HG03097 (cell line): ENCODE data around the gene AADACL2.

Source experiments
- ATAC-seq: cut with Tn5 transposase; IDR thresholded peaks from one replicate; pipeline ENCODE4 v1.9.1; 2021; ENCODE audit not compliant: unreplicated experiment, low FRiP score

The AADACL2 gene, protein sequence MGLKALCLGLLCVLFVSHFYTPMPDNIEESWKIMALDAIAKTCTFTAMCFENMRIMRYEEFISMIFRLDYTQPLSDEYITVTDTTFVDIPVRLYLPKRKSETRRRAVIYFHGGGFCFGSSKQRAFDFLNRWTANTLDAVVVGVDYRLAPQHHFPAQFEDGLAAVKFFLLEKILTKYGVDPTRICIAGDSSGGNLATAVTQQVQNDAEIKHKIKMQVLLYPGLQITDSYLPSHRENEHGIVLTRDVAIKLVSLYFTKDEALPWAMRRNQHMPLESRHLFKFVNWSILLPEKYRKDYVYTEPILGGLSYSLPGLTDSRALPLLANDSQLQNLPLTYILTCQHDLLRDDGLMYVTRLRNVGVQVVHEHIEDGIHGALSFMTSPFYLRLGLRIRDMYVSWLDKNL

DNA sequence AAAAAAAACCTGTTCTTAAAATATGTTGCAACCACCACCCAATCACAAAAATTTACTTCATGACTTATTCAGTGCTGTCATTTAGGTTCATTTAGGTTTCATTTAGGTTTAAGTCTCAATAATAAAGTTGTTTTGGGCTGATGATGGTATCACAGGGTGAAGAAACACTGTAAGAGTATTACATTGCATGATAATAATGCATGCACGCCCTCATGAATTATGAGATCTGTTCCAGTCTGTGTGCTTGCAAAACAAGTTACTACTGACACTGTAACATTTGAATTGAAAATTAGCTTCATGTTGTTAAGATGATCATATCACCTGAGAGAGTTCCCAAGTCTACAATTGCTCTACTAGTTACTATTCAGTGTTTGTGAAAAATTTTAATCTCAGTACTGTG is at the start of gene AADACL2:
TSS of gene AADACL2 (plus strand) at position 315 of the 400 bp plus-strand sequence. CDS start 109 bp downstream, outside the sequence.
- ATAC-seq, result no peak

DNA sequence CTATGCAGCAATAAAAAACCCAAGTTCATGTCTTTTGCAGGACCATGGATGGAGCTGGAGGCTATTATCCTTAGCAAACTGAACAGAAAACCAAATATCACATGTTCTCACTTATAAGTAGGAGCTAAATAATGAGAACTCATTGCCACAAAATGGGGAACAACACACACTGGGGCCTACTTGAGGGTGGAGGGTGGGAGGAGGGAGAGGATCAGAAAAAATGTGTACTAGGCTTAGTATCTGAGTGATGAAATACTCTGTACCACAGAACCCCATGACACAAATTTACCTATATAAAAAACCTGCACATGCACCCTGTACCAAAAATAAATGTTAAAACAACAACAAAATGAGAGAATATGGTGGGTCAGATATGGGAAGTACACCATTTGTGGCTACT is 49.6 kb upstream of the AADACL2 start:
- ATAC-seq, result no peak

DNA sequence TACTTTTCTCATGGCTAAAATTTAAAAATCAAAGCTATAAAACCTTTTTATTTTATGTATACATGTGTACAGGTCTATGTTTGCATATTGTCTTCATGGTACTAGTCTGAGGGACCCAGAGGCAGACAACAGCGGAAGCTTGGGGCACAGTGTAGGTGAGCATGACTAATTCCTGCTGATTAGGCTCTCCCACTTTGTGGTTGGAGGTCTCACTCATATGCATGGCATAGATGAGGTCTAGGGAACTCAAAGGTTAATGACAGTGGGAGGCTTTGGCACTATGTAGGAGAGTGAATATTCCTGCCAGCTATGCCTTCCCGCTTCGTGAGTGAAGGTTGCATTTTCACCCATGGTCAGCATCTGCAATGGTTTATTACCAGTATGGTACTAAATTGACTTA is 47.5 kb upstream of the AADACL2 start:
- ATAC-seq, result no peak

DNA sequence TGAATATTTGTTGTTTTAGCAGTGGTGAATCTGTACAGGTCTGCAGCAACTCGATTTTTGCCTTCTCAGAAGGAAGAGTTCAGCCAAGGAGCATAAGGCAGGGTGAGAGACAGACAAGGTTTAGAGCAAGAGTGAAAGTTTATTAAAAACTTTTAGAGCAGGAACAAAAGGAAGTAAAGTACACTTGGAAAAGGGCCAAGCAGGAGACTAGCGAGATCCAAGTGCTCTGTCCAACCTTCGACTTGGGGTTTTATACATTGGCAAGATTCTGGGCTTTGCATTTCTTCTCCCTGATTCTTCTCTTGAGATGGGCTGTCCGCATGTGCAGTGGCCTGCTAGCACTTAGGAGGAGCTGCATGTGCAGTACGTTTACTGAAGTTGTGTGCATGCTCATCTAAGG is 46.7 kb upstream of the AADACL2 start:
- no peak for ATAC-seq

DNA sequence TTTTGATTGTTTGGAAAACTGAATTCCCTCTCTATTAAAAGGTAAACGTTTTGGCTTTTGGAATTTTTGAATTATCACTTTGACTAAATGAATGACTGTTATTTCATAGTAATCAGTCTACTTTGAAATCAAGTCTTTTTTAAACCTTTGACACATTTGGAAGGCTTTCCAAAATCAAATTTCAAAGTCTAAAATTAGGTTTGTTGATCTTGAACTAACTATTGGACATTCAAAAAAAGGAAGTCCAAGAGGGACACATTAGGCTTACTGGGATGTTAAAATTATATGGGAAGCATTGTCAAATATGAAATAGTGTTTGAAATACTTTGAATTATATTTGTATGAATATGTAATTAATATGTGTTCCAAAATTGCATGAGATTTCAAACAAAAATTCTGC is 45.2 kb upstream of the AADACL2 start:
- ATAC-seq, result no peak

DNA sequence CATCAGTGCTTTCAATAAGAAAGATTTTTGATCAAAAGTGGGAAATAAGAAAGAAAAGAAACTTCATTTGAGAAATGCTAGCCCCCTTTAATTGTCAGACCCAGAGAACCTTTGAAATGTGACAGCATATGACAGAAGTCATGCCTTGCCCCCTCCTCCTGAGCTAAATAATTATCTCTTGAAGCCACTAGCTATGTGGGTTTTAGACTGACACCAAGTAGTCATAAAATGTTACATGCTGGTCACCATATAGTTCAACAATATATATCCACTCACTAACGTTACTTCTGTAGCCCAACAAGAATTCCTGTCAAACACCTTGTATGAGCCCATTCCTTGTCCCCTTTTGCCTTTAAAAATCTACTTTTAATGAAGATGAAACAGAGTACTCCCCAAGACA is 43.1 kb upstream of the AADACL2 start:
- ATAC-seq, result no peak

DNA sequence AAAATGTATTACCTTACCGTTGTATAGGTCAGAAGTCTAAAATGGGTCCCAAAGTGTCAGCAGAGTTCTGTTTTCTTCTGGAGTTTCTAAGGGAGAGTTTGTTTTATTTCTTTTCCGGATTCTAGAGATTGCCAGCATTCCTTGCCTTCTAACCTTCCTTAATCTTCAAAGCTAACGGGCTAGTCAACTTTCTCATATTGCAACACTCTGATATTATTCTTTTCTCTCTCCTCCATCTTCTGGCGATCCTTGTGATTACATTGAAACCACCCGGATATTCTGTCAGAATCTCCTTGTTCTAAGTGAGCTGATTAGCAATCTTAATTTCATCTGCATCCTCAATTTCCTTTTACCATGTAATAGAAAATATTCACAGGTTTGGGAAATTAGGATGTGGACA is 36.2 kb upstream of the AADACL2 start:
- ATAC-seq, result no peak

DNA sequence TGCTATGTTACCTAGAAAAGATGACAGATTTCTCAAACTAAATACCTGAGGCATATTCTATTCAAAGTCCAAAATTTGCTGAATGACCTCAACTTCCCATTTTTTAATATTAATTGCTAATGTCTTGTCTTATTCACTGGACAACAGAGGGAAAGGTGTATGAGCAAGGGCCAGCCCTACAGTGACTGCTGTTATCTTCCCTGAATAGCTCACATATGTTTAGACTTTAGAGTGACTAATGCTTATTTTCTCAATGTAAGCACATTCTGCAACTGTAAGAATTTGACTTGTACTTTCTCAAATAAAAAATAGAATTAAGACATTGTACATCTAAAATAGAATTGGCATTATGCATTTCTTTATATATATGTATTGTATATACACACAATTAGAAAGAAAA is 26.5 kb upstream of the AADACL2 start:
- ATAC-seq, result no peak

DNA sequence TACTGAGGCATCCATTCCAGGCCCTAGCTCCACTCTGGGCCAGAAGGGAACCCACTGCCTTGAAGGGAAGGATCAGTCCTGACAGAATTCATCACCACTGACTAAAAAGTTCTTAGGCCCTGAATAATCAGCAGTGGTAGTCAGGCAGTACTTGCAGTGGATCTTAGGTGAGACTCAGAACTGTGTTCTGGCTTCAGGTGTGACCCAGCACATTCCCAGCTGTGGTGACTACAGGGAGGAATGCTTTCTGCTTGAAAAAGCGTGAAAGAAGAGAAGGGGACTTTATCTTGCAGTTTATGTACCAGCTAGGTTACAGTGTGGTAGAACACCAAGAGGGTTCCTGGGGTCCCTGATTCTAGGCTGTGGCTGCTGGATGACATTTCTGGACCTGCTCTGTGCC is 24.9 kb upstream of the AADACL2 start:
- ATAC-seq, result no peak

DNA sequence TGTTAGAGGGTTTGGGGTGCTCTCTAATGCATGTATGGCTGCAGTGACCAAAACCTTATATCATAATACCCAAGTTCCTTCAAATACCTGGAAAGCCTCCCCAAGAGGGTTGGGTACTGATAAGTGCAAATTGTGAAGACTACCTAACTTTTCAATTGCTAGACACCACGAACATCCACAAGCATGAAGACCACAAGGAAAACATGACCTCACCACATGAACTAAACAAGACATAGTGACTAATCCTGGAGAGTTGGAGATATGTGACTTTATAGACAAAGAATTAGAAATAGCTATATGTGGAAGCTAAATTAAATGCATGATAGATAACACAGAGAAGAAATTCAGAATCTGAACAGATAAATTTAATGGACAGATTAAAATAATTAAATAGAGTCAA is 23.9 kb upstream of the AADACL2 start:
- ATAC-seq, result no peak

DNA sequence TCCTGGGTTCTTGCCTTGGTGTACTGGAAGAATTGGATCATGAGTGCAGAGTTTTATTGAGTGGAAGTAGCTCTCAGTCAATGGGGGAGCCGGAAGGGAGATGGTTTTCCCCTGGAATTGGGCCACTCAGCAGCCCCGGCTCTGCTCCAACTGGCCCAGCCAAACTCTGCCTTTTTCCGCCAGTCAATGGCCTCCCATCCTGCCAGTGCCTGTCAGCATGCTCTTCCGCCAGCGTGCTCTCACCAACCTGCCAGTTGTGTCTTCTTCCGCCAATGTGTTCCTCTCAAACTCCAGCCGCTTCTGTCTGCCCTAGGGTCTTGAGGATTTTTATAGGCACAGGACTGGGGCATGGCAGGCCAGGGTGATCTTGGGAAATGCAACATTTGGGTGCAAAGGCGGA is 12.4 kb upstream of the AADACL2 start:
- no peak for ATAC-seq

DNA sequence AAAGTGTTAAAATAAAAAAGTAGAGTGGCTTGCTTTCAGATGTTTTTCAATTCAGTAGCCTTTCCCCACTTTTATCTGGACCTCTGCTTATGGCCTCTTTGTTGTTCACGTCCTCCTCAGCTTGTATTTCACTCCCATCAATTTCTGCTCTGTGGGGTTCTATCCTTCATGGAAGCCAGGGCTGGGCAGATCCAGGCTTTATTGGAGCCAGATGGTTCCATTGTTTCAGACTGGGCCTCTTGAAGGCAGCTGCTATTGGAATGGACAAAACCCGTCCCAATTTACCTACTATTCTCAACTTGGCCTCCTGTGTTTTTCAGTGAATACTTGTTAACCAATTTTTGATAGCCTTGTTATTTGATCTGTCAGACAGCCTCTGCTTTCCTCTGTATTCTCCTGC is 10.9 kb upstream of the AADACL2 start:
- no peak for ATAC-seq

DNA sequence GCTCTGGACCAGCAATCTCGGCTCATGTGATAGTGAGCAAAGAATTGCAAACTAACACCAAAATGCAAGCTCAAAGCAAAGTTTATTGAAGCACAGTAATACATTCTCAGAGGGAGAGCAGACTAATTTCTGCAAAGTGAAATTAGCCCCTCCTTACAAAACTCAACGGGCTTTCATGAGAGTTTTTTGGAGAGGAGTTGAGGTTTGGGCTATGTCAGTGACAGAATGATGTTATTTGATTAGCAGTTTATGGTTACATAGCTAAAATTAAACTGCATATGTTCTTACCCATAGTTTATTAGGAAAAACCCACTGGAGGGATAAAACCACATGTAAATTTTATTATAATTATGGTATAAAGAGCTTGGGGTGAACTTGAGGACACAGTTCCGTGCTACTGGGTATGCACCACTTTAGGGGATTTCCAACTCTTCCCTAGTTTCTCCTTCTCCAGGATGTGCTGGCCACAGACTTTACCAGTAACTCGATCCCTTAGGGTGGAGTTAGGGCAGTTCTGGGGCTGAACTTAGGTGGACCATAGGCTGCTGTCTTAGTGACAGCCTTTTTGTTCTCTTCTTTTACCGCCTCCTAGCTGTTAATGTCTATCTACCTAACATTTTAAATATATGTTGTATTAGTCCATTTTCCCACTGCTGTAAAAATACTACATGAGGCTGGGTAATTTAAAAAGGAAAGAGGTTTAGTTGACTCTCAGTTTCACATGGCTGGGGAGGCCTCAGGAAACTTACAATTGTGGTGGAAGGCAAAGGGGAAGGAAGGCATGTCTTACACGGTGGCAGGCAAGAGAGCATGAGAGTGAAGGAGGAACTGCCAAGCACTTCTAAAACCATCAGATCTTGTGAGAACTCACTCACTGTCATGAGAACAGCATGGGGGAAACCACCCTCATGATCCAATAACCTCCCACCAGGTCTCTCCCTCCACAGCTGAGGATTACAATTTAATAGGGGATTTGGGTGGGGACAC is 8.9 kb upstream of the AADACL2 start:
- no peak for ATAC-seq

DNA sequence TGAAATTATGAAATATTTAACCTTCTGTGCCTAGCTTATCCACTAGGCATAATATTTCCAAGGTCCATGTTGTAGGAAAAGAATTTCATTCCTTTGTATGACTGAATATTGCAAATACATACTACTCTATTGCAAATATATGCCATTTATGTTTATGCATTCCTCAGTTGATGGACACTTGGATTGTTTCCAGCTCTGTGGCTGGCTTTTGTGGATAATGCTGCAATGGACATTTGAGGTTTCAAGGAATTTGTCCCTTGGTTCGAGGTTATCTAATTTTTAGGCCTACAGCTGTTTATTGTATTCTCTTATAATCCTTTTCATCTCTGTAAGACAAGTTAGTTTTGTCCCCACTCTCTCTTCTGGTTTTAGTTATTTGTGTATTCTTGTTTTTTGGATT is 7.7 kb upstream of the AADACL2 start:
- no peak for ATAC-seq

DNA sequence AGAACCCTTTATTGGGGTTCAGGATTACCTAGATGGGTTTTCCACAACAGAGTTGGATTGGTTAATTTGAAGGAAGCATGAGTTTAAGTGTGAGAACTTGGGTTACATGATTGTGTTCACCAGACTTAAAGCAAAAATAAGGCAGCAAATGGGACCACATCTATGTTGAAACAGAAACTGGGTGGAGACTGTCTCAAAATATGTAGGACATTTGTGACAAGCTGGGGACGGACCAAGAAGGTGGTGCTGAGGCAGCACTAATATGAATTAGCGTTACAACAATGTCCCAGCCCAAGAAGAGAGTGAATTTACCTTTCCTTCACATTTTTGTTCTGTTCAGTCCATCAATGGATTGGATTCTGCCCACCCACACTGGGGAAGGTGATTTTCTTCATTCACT is 866 bp upstream of the AADACL2 start:
- ATAC-seq, result no peak

DNA sequence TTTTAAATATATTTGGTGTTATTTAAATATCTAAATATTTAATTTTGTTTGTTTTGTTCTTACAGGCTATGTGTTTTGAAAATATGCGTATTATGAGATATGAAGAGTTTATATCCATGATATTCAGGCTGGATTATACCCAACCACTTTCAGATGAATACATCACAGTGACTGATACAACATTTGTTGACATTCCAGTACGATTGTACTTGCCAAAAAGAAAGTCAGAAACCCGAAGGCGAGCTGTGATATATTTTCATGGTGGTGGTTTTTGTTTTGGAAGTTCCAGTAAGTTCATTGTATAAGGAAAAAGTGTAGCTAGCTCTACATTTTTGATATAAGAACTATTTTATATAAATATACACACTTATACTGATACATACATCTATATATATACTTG is 6.9 kb downstream of the AADACL2 start:
- ATAC-seq, result no peak

DNA sequence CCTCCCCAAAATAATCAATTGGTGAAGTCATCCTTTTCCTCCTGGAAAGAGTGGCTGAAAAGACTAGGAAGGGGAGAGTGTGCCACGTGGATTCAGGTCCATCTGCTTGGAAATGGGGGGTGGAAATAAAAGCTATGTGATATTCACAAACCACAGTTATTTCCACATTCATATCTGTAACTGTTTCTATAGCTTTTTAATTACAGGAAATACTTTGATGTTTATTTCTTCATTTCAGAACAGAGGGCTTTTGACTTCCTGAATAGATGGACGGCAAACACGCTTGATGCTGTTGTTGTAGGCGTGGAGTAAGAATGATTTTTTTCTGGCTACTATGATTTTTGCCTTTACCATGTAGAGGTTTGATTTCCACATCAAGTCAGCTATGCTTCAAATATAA is 10.1 kb downstream of the AADACL2 start:
- ATAC-seq, result no peak

DNA sequence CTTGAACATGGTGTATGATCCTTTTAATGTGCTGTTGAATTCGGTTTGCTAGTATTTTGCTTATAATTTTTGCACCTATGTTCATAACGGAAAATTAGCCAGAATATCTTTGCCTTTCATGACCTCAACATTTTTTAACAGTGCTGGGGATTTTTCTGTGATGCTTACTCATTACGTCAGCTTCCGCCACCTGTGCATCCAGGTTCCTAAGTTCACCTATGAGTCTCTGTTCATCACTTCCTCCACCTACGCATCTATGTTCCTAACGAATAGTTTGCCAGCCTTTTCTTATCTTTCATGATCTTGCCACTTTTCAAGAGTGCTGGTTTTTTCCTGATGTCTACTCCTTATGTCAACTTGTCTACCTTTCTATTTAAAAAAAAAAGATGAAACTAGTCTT is 16.5 kb downstream of the AADACL2 start:
- ATAC-seq, result no peak

DNA sequence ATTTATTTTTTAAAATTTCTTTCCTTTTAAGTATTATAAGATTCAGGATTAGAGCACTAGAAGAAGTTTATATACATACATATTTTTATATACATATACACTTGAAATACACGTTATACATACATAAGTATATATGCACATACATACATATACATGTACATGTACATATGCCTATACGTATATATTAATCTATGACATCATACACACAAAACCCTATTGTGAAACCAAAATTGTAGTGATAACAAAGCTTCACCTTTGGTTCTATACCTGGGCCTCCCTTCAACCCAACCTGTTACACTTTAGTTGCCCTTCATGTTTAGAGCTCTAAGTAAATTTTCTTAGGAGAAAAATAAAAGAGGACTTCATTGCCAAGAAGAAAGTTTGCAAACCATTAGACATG is 17.0 kb downstream of the AADACL2 start:
- ATAC-seq, result no peak

DNA sequence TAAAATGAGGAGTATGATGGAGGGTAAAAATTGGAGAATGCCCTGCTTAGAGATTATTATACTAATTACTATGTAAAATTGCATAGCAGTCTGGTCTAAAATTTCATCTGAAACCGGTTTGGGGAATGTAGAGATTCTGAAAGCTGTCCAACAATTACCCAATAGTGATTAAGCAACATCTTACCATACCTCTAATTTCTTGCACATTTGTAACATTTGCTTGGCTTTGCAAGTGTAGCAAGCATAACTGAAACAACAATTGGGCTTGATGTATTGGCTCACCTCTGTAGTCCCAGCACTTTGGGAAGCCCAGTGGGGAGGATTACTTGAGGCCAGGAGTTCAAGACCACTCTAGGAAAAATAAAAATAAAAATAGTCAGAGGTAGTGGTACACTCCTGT is 17.4 kb downstream of the AADACL2 start:
- ATAC-seq, result no peak

DNA sequence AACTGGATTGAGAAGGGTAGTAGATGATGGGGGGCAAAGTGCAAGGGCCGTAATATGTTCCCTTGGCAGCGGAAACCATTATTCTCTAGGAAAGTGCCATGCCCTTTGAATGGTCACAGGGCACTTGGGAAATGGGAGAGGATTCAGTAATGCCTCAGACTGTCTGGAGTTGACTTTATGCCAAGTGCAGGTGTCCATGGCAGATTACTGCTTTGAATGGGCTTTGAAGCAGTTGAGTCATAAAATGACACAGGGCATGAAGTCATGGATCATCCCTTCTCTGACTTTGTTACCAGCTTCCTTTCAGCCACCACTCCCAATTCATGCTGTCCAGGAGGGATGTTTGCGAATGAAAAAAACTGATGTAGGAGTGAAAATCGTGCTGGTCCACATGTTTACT is 20.1 kb downstream of the AADACL2 start:
- ATAC-seq, result no peak

DNA sequence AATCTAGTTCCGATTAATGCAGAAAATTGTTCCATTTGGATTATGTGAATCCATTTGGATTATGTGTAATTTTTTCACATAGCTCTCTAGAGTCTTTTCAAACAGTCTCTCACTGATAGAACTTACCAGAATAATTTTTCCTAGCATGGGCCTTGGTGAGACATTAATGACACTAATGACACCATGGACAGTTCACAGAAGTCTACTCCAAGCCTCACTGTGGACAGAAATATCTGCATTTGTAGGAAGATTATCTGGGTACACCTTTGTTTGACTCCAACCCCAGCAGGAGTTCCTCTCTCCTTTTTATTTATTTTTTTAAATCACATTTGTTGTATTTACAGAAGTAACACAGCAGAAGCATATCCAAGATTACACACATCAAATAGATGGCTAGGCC is 27.9 kb downstream of the AADACL2 start:
- ATAC-seq, result no peak
